Upper lobe of right lung (tissue), 1 donor: ENCODE data around the gene ESPN. TPM values are rescaled to one million over a fixed set of nuclear protein-coding genes. Genes with fewer than 3 reads are reported as not detected.
"Not testable (repeated sequence)": the region's sequence is repeated elsewhere in the genome, so short reads cannot be mapped to it uniquely, and the experiment has no call there.

Experiments used
- ATAC-seq: fragments of 200-7000 bp; cut with Tn5 transposase; one replicate; pipeline ENCODE4 v1.9.1; 2020; ENCODE audit warnings: mild to moderate bottlenecking, moderate library complexity
- DNase-seq: peaks from one replicate; pipeline ENCODE4 v3.0.0-alpha.2; 2020
- H3K27ac ChIP-seq: fragments of 200-600 bp; one replicate; pipeline ENCODE4 v1.8.0; 2022
- H3K27me3 ChIP-seq: fragments of 200-600 bp; one replicate; pipeline ENCODE4 v1.8.0; 2022; ENCODE audit warnings: mild to moderate bottlenecking
- H3K36me3 ChIP-seq: fragments of 200-600 bp; one replicate; pipeline ENCODE4 v1.8.0; 2022
- H3K4me1 ChIP-seq: fragments of 200-600 bp; one replicate; pipeline ENCODE4 v1.8.0; 2022
- H3K4me3 ChIP-seq: fragments of 200-600 bp; one replicate; pipeline ENCODE4 v1.8.0; 2022; ENCODE audit warnings: mild to moderate bottlenecking
- H3K9me3 ChIP-seq: fragments of 200-600 bp; one replicate; pipeline ENCODE4 v1.8.0; 2022
- CTCF ChIP-seq: fragments of 200-600 bp; IDR thresholded peaks from one replicate; pipeline ENCODE4 v1.8.0; 2022; ENCODE audit warnings: antibody characterized with exemption
- intact Hi-C: fragments of 100-400 bp; cut with DNase I; formaldehyde crosslinking; loops from one replicate; pipeline ENCODE4 v1.11.0; 2022
- total RNA-seq: library from RNA; stranded (reverse); fragmentation: NEBNext Ultra II Directional; extraction: Animal tissue kit (Norgen Biotek cat#: 25700); gene quantifications from one replicate; pipeline ENCODE4 v1.2.1, GENCODE V29; 2021
- donor health status: DM: no; HTN: yes; CAD: no; lungs with severe emphysema.

Gene ESPN
- total RNA-seq, 1 donor from 2014 or later, result 4.3 TPM

- ATAC-seq, result no peak
- Histone ChIP-seq H3K36me3 (no peaks in the 10 kb centered on the region), H3K4me3 (no peak overlapping the region), H3K27me3 (peaks cover 72% of the 10 kb centered on the region), H3K9me3 (no peaks in the 10 kb centered on the region), H3K27ac (no peak overlapping the region), H3K4me1 (peaks cover 17% of the 10 kb centered on the region)
- no peak for DNase-seq
- intact Hi-C loops, result no loop called here
- TF ChIP-seq CTCF, result no peak
These were observed 1.8 kb downstream of the ESPN start for GRCh38 chr1:6426277-6426971.

- H3K36me3 ChIP-seq, result no peaks in the 10 kb centered on the region
- intact Hi-C loops, result no loop called here
- no peak overlapping the region for H3K4me3 ChIP-seq
- peaks cover 17% of the 10 kb centered on the region for H3K4me1 ChIP-seq
- H3K27me3 ChIP-seq, result peaks cover 67% of the 10 kb centered on the region
- no peak for ATAC-seq
- no peak for DNase-seq
- TF ChIP-seq CTCF, result no peak
- no peak overlapping the region for H3K27ac ChIP-seq
- no peaks in the 10 kb centered on the region for H3K9me3 ChIP-seq
These were observed 2.4 kb downstream of the ESPN start for GRCh38 chr1:6426972-6427350.

- H3K27ac ChIP-seq, result no peak overlapping the region
- no peaks in the 10 kb centered on the region for H3K36me3 ChIP-seq
- no peak overlapping the region for H3K4me3 ChIP-seq
- peaks cover 62% of the 10 kb centered on the region for H3K27me3 ChIP-seq
- DNase-seq (no peak), ATAC-seq (no peak)
- H3K9me3 ChIP-seq, result no peaks in the 10 kb centered on the region
- intact Hi-C loops, result no loop called here
- TF ChIP-seq CTCF, result no peak
- H3K4me1 ChIP-seq, result peaks cover 17% of the 10 kb centered on the region
These were observed 3.1 kb downstream of the ESPN start for GRCh38 chr1:6427441-6428390.

GRCh38 chr1:6428453-6428852, 3.9 kb downstream of the ESPN start:
- intact Hi-C loops, H3K27ac ChIP-seq: not testable (repeated sequence)

GRCh38 chr1:6429660-6430411, 5.3 kb downstream of the ESPN start:
- DNase-seq, H3K27ac ChIP-seq, H3K4me3 ChIP-seq, H3K9me3 ChIP-seq, H3K4me1 ChIP-seq, intact Hi-C loops, H3K36me3 ChIP-seq: not testable (repeated sequence)
- H3K27me3 ChIP-seq, result peaks cover 45% of the 10 kb centered on the region
- peak; percentile 27 for ATAC-seq

More at GRCh38 chr1:6428453-6428852, 3.9 kb downstream of the ESPN start:
- Histone ChIP-seq H3K4me1 (peaks cover 13% of the 10 kb centered on the region), H3K27me3 (peaks cover 57% of the 10 kb centered on the region)
- not testable (repeated sequence) for ATAC-seq, H3K9me3 ChIP-seq, H3K36me3 ChIP-seq, H3K4me3 ChIP-seq, DNase-seq

- intact Hi-C loops, H3K27ac ChIP-seq, H3K9me3 ChIP-seq, H3K4me3 ChIP-seq, H3K4me1 ChIP-seq, DNase-seq, H3K36me3 ChIP-seq, ATAC-seq: not testable (repeated sequence)
- peaks cover 24% of the 10 kb centered on the region for H3K27me3 ChIP-seq
These were observed 7.3 kb downstream of the ESPN start for GRCh38 chr1:6431645-6432579.
